Myocyte (in vitro differentiated cells): Measurements from ENCODE around the gene MRPS21. TPM values are rescaled to one million over a fixed set of nuclear protein-coding genes. Genes with fewer than 3 reads are reported as not detected.

Source experiments
- total RNA-seq: library from RNA; depleted of rRNA; stranded (reverse); fragments of >200 nt; gene quantifications from 2 replicates; pipeline ENCODE4 v1.2.3, GENCODE V29; 2014

The MRPS21 gene
- total RNA-seq, 1 donor from 2014 or later = 50.8 TPM

Other genes with a start within 250 kb of the MRPS21 start
- 49.4 and 64.1 TPM in 2 replicates for gene VPS45, start 226.1 kb upstream of the MRPS21 start, total RNA-seq
- 71.9 and 105 TPM in 2 replicates for gene PLEKHO1, start 143.9 kb upstream of the MRPS21 start, total RNA-seq
- gene ANP32E, start 57.7 kb upstream of the MRPS21 start, total RNA-seq = 14.9 and 17.9 TPM in 2 replicates
- not detected in 2 replicates for gene CA14, start 36.1 kb upstream of the MRPS21 start, total RNA-seq
- 77.3 and 93.7 TPM in 2 replicates for gene APH1A, start 24.8 kb upstream of the MRPS21 start, total RNA-seq
- 3.2 and 3.7 TPM in 2 replicates for gene C1orf54, start 21.1 kb upstream of the MRPS21 start, total RNA-seq
- gene CIART, start 11.3 kb upstream of the MRPS21 start, total RNA-seq = 2.0 and 2.5 TPM in 2 replicates
- gene PRPF3, start 27.7 kb downstream of the MRPS21 start, total RNA-seq = 24.1 and 30.9 TPM in 2 replicates
- gene RPRD2, start 70.3 kb downstream of the MRPS21 start, total RNA-seq = 12.8 and 13.5 TPM in 2 replicates
- 17.7 and 19.2 TPM in 2 replicates for gene TARS2, start 193.6 kb downstream of the MRPS21 start, total RNA-seq
- 33.6 and 35.0 TPM in 2 replicates for gene ECM1, start 214.2 kb downstream of the MRPS21 start, total RNA-seq
- gene FALEC, start 221.9 kb downstream of the MRPS21 start, total RNA-seq = not detected in 2 replicates